ENCODE data around the gene IL4R. TPM values are rescaled to one million over a fixed set of nuclear protein-coding genes. Genes with fewer than 3 reads are reported as not detected.
A peak's percentile ranks its signal among the peaks of the same experiment; 100 is the strongest.

The IL4R gene
- total RNA-seq, 2 experiments from 2014 or later: 73.1 to 82.8 TPM

DNA sequence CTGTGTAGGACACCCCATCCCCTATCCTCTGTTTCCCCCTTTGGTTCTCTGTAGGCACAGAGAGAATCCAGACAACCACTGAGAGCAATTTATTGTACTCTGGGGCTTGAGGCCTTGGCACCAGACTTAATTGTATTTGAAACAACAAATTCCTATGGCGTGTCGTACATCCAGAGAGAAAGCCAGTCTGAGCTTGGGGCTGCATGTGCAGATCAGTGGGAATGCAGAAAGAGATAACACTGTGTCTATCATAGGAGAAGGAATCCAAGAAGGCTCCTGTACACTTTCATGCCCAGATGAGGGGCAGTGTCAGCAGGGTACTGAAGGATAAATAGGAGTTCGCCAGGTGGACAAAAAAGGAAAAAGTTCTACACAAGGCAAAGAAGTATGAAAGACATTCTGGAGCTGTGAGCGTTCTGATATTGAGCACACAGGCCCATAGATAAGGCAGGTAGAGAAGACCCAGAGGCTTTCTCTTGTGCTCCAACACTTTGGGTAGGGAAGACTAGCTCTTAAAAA, 22.0 kb upstream of the IL4R start:
- DNase-seq (ENCODE audit: low spot score): no peak
- peaks cover 23% of the 10 kb centered on the region for H3K4me1 ChIP-seq (ENCODE audit: insufficient read depth, low read length, poor library complexity, severe bottlenecking)
- intact Hi-C loops (cut with micrococcal nuclease; ENCODE audit: unreplicated experiment): no loop called here
- BruUV-seq (replicated peaks): no TSS peak
- H3K36me3 ChIP-seq (ENCODE audit: insufficient read depth, low read length): no peaks in the 10 kb centered on the region
- no peaks in the 10 kb centered on the region for H3K9me3 ChIP-seq (ENCODE audit: low read length)
- no peak overlapping the region for H3K4me2 ChIP-seq (ENCODE audit: low read length)
- no peaks in the 10 kb centered on the region for H3K9me2 ChIP-seq (ENCODE audit: insufficient read depth, low read length)
- TF ChIP-seq, protein P1, sequence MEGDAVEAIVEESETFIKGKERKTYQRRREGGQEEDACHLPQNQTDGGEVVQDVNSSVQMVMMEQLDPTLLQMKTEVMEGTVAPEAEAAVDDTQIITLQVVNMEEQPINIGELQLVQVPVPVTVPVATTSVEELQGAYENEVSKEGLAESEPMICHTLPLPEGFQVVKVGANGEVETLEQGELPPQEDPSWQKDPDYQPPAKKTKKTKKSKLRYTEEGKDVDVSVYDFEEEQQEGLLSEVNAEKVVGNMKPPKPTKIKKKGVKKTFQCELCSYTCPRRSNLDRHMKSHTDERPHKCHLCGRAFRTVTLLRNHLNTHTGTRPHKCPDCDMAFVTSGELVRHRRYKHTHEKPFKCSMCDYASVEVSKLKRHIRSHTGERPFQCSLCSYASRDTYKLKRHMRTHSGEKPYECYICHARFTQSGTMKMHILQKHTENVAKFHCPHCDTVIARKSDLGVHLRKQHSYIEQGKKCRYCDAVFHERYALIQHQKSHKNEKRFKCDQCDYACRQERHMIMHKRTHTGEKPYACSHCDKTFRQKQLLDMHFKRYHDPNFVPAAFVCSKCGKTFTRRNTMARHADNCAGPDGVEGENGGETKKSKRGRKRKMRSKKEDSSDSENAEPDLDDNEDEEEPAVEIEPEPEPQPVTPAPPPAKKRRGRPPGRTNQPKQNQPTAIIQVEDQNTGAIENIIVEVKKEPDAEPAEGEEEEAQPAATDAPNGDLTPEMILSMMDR (conservative IDR thresholded peaks at IDR 0.05; ENCODE audit: low read length): no peak
- no peak for TF ChIP-seq EZH2phosphoT487 (IDR thresholded peaks at IDR 0.05; ENCODE audit: borderline replicate concordance, low read depth, low read length)
- H2AFZ ChIP-seq (ENCODE audit: low read length): no peak overlapping the region
- H4K20me1 ChIP-seq (ENCODE audit: insufficient read depth, low read length): no peaks in the 10 kb centered on the region
- POLR2A ChIA-PET: no interaction called here
- no peak overlapping the region for H3K27ac ChIP-seq (ENCODE audit: low read depth, low read length, poor library complexity, severe bottlenecking)
- no peak overlapping the region for H3K4me3 ChIP-seq (ENCODE audit: low read depth, low read length, poor library complexity, severe bottlenecking)
- H3K79me2 ChIP-seq (ENCODE audit: insufficient read depth, low read depth, low read length): no peaks in the 10 kb centered on the region
- CTCF ChIA-PET (ENCODE audit: unreplicated experiment): no interaction called here

DNA sequence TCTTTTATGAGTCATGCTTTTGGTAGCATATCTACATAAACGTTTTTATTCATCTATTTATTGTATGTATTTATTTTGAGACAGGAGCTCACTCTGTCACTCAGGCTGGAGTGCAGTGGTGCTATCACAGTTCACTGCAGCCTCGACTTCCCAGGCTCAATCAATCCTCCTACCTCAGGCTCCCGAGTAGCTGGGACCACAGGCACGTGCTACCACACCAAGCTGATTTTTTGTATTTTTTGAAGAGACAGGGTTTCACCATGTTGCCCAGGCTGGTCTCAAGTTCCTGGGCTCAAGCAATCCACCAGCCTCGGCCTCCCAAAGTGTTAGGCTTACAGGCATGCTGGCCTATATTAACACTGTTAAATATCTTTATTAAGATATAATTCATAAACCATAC, 20.4 kb upstream of the IL4R start:
- intact Hi-C loops (cut with micrococcal nuclease; ENCODE audit: unreplicated experiment): no loop called here
- Histone ChIP-seq H4K20me1 (ENCODE audit: insufficient read depth, low read length) (no peaks in the 10 kb centered on the region), H3K9me2 (ENCODE audit: insufficient read depth, low read length) (no peaks in the 10 kb centered on the region), H2AFZ (ENCODE audit: low read length) (0 out of 2 replicates have a peak overlapping the region, but pooled peaks have one; percentile 12), H3K36me3 (ENCODE audit: insufficient read depth, low read length) (no peaks in the 10 kb centered on the region), H3K9me3 (ENCODE audit: low read length) (no peaks in the 10 kb centered on the region), H3K79me2 (ENCODE audit: insufficient read depth, low read depth, low read length) (no peaks in the 10 kb centered on the region), H3K4me3 (ENCODE audit: low read depth, low read length, poor library complexity, severe bottlenecking) (no peak overlapping the region), H3K27ac (ENCODE audit: low read depth, low read length, poor library complexity, severe bottlenecking) (no peak overlapping the region), H3K4me1 (ENCODE audit: insufficient read depth, low read length, poor library complexity, severe bottlenecking) (peaks cover 37% of the 10 kb centered on the region), H3K4me2 (ENCODE audit: low read length) (no peak overlapping the region)
- no TSS peak for BruUV-seq (replicated peaks)
- TF ChIP-seq EZH2phosphoT487 (IDR thresholded peaks at IDR 0.05; ENCODE audit: borderline replicate concordance, low read depth, low read length): no peak
- TF ChIP-seq, protein P1 (conservative IDR thresholded peaks at IDR 0.05; ENCODE audit: low read length): no peak
- POLR2A ChIA-PET: interaction anchor here (1.0 to 1.5 kb wide), 2 partner anchors 26 to 89 kb away, joined by 3 to 4 read pairs; no protein-coding TSS in a partner anchor
- CTCF ChIA-PET (ENCODE audit: unreplicated experiment): no interaction called here
- no peak for DNase-seq (ENCODE audit: low spot score)

DNA sequence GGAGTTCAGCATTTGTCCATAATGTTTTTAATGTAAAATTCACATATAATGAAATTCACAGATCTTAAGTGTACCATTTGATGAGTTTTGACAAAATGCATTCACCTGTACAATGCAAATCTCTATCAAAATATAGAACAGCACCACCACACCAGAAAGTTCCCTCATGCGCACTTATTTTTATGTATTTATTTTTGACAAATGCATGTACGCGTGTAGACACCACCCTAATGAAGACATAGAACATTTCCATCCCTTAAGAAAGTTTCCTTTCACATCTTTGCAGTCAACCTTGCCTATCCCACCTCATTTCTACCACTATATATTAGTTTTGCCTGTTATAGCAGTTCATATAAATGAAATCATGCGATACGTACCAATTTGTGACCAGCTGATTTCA, 15.6 kb upstream of the IL4R start:
- H3K4me1 ChIP-seq (ENCODE audit: insufficient read depth, low read length, poor library complexity, severe bottlenecking): peaks cover 82% of the 10 kb centered on the region
- peak overlapping the region; percentile 36 for H3K4me3 ChIP-seq (ENCODE audit: low read depth, low read length, poor library complexity, severe bottlenecking)
- POLR2A ChIA-PET: interaction anchor here (0.6 to 4.2 kb wide), 12 partner anchors 9 to 99 kb away, joined by 3 to 15 read pairs (median 4); no protein-coding TSS in a partner anchor
- intact Hi-C loops (cut with micrococcal nuclease; ENCODE audit: unreplicated experiment): loop anchor here (1.0 to 5.0 kb wide), 4 partner anchors 23 to 126 kb away; no protein-coding TSS in a partner anchor
- no peaks in the 10 kb centered on the region for H3K36me3 ChIP-seq (ENCODE audit: insufficient read depth, low read length)
- peak; percentile 53 for DNase-seq (ENCODE audit: low spot score)
- CTCF ChIA-PET (ENCODE audit: unreplicated experiment): interaction anchor here (0.7 to 1.1 kb wide), 2 partner anchors 29 to 63 kb away, joined by 3 to 4 read pairs; no protein-coding TSS in a partner anchor
- H4K20me1 ChIP-seq (ENCODE audit: insufficient read depth, low read length): no peaks in the 10 kb centered on the region
- no peak for TF ChIP-seq EZH2phosphoT487 (IDR thresholded peaks at IDR 0.05; ENCODE audit: borderline replicate concordance, low read depth, low read length)
- TF ChIP-seq, protein P1 (conservative IDR thresholded peaks at IDR 0.05; ENCODE audit: low read length): 0 out of 2 replicates have a peak, but pooled peaks have one; percentile 14
- H3K27ac ChIP-seq (ENCODE audit: low read depth, low read length, poor library complexity, severe bottlenecking): peak overlapping the region; percentile 86
- H3K9me3 ChIP-seq (ENCODE audit: low read length): no peaks in the 10 kb centered on the region; the same call in 1 of the 2 replicates
- H3K79me2 ChIP-seq (ENCODE audit: insufficient read depth, low read depth, low read length): no peaks in the 10 kb centered on the region
- H3K9me2 ChIP-seq (ENCODE audit: insufficient read depth, low read length): no peaks in the 10 kb centered on the region
- H3K4me2 ChIP-seq (ENCODE audit: low read length): peak overlapping the region; percentile 63
- BruUV-seq (replicated peaks): no TSS peak
- H2AFZ ChIP-seq (ENCODE audit: low read length): peak overlapping the region; percentile 88

Measured in OCI-LY7 (cell line).